Measurements from ENCODE around the gene PLEK. TPM values are rescaled to one million over a fixed set of nuclear protein-coding genes. Genes with fewer than 3 reads are reported as not detected.
"Not testable (repeated sequence)": the region's sequence is repeated elsewhere in the genome, so short reads cannot be mapped to it uniquely, and the experiment has no call there.

The PLEK gene
- total RNA-seq, 1 experiment from 2014 or later: not detected

DNA sequence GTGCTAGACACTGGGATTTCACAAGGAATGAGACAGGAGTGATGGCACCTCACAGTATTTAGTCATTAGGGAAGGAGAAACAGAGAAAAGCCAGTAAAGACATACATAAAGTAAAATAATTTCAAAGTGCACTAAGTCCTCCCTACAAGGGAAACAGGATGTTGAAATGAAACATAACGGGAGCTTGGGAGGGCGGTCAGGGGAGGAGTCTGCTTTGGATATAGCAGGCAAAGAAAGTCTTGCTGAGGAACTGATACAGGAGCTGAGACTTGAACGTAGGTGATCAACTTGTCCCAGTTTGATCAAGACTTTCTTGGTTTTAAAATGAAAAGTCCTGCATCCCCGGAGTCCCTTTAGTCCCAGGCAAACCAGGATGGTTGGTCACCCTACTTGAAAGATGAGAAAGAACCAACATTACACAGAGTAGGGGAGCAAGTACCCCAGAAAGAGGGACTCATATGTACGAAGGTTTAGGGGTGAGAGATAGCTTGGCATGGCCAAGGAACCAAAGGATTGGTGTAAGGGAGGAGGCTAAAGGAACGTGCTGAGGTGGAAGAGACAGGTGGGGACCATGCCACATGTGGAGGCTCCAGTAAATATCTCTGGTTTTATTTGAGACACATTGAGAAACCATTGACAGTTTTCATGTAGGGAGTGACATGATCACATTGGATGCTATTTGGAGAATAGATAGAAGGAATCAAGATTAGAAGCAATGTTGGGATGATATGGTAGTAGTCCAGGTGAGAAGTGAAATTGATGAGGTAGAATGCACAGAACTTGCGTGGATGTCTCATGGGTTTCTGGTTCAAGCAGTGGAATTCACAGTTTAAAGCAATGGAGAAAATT, 73.6 kb downstream of the PLEK start:
- peak; percentile 40 for DNase-seq (ENCODE audit: low read depth)

DNA sequence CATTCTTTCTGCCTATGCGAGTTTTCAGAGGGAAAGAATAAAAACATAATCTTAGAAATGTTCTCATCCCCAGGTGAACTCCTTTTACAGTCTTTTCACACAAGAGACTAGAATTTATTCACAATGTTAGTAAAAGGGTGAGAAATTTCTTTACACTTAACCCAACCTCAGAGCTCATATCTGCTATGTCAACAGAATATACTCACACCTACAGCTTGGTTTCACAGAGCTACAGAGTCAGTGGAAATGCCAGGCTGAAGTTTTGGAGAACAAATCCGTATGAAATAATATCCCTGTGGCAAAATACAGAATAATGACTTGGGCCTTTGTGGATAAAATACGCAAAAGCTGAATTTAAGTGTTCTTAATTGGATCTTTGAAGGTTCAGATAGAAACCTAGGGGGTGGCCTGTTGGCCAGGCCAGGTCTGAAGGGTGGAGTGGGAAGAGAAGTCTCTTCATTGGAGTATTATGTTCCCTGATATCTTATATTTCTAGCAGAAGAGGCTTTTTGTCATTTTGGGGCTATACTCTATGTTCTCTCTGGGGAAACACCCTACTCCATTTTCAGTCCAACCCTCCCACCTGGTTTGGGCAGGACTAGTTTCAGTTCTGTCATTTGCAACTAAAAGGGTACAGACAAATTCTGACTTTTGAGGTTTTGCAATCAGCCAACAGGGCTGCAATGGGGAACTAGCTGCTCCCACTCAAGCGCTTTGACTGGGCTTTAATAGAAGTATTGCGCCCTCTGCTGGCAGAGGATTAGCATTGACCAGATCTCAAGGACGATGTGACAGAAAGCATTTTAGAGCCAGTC, 76.3 kb downstream of the PLEK start:
- DNase-seq (ENCODE audit: low read depth): peak; percentile 76

DNA sequence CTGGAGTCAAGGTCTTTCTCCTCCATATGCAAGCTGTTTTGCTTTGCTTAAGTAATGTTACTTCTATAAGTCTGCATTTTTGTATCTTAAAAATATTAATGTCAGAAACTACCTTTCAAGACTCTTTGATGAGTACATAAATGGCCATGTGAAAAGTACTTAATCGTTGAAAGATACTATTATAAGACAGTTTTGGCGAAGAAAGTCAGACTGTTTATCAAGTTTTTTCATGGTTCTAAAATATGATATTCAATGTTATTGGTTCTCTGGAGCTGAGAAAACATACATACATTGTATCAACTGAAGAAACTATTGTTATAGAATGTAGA, 76.9 kb downstream of the PLEK start:
- no peak for DNase-seq (ENCODE audit: low read depth)

DNA sequence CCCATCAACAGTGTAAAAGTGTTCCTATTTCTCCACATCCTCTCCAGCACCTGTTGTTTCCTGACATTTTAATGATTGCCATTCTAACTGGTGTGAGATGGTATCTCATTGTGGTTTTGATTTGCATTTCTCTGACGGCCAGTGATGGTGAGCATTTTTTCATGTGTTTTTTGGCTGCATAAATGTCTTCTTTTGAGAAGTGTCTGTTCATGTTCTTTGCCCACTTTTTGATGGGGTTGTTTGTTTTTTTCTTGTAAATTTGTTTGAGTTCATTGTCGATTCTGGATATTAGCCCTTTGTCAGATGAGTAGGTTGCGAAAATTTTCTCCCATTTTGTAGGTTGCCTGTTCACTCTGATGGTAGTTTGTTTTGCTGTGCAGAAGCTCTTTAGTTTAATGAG, 81.3 kb downstream of the PLEK start:
- not testable (repeated sequence) for DNase-seq (ENCODE audit: low read depth)

Other genes starting within 250 kb of the PLEK start
- gene PNO1, start 207.4 kb upstream of the PLEK start, total RNA-seq (2014; rRNA removed; shearing (Covaris generic)): 33.9 and 35.3 TPM in 2 replicates
- gene PPP3R1, start 112.8 kb upstream of the PLEK start, total RNA-seq (2014; rRNA removed; shearing (Covaris generic)): 13.1 and 22.4 TPM in 2 replicates
- gene CNRIP1, start 45.3 kb upstream of the PLEK start, total RNA-seq (2014; rRNA removed; shearing (Covaris generic)): 50.4 and 69.7 TPM in 2 replicates
- 0.63 and 0.73 TPM in 2 replicates for gene FBXO48, start 102.0 kb downstream of the PLEK start, total RNA-seq (2014; rRNA removed; shearing (Covaris generic))
- gene APLF, start 102.3 kb downstream of the PLEK start, total RNA-seq (2014; rRNA removed; shearing (Covaris generic)): 0.53 and 0.58 TPM in 2 replicates